Right cardiac atrium (tissue), 5 donors: ENCODE measurements around the gene AGBL1. TPM values are rescaled to one million over a fixed set of nuclear protein-coding genes. Genes with fewer than 3 reads are reported as not detected.

Experiments
- ATAC-seq, 2 donors: fragments of 200-7000 bp; cut with Tn5 transposase; one replicate each; pipeline versions ENCODE4 v1.8.0 to v1.9.1; 2020; ENCODE audit warnings: moderate library complexity in 2 of 2, mild to moderate bottlenecking in 1 of 2
- DNase-seq, 3 donors: peaks; one replicate each; pipeline ENCODE4 v3.0.0-alpha.2; 2020
- H3K27ac ChIP-seq: one replicate; pipeline ENCODE4 v1.5.1; 2013; ENCODE audit warnings: mild to moderate bottlenecking, low read length, control low read depth, moderate library complexity
- H3K27me3 ChIP-seq: one replicate; pipeline ENCODE4 v1.6.1; 2013; ENCODE audit not compliant: control insufficient read depth, insufficient read depth
- H3K4me1 ChIP-seq: one replicate; pipeline ENCODE4 v1.6.1; 2013; ENCODE audit warnings: low read length; ENCODE audit not compliant: control insufficient read depth, insufficient read depth
- H3K4me3 ChIP-seq: one replicate; pipeline ENCODE4 v1.5.1; 2013; ENCODE audit warnings: low read length, control low read depth
- H3K9me3 ChIP-seq: one replicate; pipeline ENCODE4 v1.6.1; 2013; ENCODE audit warnings: low read length; ENCODE audit not compliant: control insufficient read depth
- WGBS: extraction: QIAGEN DNeasy Blood & Tissue Kit; methylation state at CpG from one replicate; pipeline ENCODE4 v1.1.7; 2013; 5-methylcytosine and 5-hydroxymethylcytosine counted together
- intact Hi-C, 4 donors: fragments of 100-400 bp; cut with DNase I; formaldehyde crosslinking; loops; one replicate each; pipeline versions ENCODE4 v1.11.0 to v1.14.0; 2022 to 2023
- polyA plus RNA-seq: library from polyadenylated mRNA; stranded (reverse); fragments of 200-250 nt; gene quantifications from one replicate; pipeline ENCODE4 v1.2.3, GENCODE V29; 2013
- total RNA-seq, 4 donors: library from RNA; stranded (reverse); fragmentation: NEBNext Ultra II Directional; extraction: Animal tissue kit (Norgen Biotek cat#: 25700); gene quantifications; one replicate each; pipeline ENCODE4 v1.2.1, GENCODE V29; 2021
- donor health status: healthy with polysubstance abuse.
- donor health status: DM: no; HTN: yes; CAD: no.
- donor health status: DM: no; HTN: no; CAD: no.
- donor health status: DM: no; HTN: yes; CAD: no; lungs with severe emphysema.
- donor health status: DM: yes; HTN: yes; CAD: no.

Gene AGBL1
- total and polyA plus RNA-seq, 5 donors = not detected

DNA sequence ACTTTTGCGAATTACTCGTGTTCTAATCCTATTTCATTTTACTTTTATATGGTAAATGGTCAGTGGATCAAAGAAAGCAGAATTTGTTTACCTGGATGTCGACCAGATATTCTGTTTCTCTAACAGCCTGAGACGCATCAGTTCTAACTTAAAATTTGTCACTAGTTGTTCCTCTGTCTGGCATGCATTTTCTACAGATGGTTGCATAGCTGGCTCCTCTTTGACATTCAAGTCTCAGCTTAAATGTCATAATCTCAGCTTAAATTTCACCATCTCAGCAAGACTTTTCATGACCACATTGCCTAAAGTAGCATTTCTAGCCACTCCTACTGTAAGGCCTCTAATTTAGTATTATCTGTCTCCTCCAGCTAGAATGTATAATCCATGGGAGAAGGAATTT lies 609.3 kb downstream of the AGBL1 start:
- Histone ChIP-seq H3K27me3 (no peaks in the 10 kb centered on the region), H3K27ac (no peak overlapping the region), H3K4me1 (no peaks in the 10 kb centered on the region), H3K4me3 (no peak overlapping the region), H3K9me3 (no peaks in the 10 kb centered on the region)
- WGBS = 74% methylated on average over 4 of the region's 4 CpGs
- DNase-seq = no peak
- intact Hi-C loops = no loop called here
- no peak for ATAC-seq

DNA sequence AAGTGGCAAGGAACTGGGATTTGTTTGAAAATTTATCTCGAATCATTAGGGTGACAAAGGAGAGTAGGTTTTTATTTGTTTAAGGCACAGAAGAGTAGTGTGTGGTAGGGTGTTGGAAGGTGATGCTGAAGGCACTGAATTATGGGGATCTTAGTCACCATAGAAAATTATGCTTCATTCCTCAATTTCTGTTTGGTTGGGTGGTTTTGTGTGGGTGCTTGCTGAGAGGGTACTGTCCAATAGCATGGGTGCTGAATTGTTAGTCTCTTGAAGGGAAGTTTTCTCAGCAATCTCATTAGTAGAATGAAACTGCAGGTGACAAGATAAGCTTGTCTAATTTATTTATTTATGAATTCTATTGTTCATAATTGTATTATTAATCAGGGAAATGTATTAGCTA lies 610.9 kb downstream of the AGBL1 start:
- Histone ChIP-seq H3K9me3 (no peaks in the 10 kb centered on the region), H3K4me3 (no peak overlapping the region), H3K27me3 (no peaks in the 10 kb centered on the region), H3K27ac (no peak overlapping the region), H3K4me1 (no peaks in the 10 kb centered on the region)
- WGBS = 79% methylated on average over 1 of the region's 1 CpG
- peak in 1 of 3 donors; percentile 0 for DNase-seq
- no peak for ATAC-seq
- intact Hi-C loops = loop anchor here in 1 of 4 donors (10.0 kb wide), 1 partner anchor 56 kb away; no protein-coding TSS in a partner anchor

DNA sequence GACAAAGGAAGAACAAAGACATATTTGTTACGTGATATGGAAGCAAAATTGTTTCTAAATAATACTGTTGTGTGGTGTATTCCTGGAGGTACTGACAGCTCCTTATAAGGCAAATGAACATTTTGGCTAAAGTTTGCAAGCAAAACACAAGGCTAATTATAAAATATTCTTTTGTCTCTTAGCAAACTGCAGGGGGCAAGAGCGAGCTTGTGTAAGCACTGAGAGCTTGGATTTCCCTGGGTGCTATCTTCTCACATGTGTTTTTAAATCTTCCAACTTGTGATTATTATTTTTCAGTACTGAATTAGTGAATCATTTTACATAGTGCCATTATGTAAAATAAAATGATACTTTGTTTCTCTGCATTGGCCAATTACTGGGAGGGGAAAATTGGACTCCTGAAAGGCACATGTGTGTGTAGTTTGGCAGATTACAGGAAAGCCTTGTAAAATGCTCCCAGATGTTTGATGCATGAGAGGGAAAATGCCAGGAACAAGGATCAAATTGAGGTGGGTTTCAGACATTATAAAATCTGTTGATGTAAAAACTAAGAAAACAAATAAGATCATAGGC lies 611.5 kb downstream of the AGBL1 start:
- H3K27me3 ChIP-seq = no peaks in the 10 kb centered on the region
- ATAC-seq (no peak), DNase-seq (peak in 1 of 3 donors; percentile 4)
- H3K4me1 ChIP-seq = no peaks in the 10 kb centered on the region
- H3K9me3 ChIP-seq = no peaks in the 10 kb centered on the region
- 33% methylated on average over 2 of the region's 2 CpGs for WGBS
- no peak overlapping the region for H3K27ac ChIP-seq
- intact Hi-C loops = loop anchor here in 1 of 4 donors (10.0 kb wide), 1 partner anchor 56 kb away; no protein-coding TSS in a partner anchor
- no peak overlapping the region for H3K4me3 ChIP-seq

DNA sequence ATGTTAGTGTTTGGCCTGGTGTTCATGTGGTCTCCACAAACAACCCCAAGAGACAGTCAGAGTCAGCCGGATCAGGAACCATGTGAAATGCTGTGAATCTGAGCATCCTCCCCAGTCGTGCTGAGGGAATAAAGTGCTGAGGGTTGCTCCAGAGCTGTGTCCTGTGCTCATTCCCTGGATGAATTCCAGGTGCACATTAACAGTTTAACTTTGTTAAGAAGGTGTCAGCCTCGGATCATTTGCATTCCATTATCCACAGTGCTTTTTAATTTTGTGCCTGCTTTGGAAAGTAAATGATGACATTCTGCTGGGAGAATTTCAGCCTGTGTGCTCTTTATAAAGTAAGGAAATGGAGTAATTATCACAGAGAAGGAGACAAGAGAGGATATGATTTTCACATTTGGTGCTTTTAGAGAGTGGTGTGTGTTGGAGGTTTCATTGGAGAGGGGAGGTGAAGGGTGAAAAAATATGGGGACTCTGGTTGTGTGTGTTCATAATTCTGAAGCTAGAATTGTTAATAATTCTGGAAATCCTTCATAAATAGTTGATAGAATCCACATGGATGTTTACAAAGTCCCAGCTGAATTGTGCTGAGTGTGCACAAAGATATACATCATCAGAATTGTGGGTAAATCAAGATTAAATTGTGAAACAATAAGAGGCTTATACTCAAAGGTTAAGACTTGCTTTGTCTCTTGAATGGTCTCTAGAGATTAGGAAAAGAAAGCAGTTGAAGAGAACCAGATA lies 621.4 kb downstream of the AGBL1 start:
- H3K9me3 ChIP-seq = no peaks in the 10 kb centered on the region
- no peak overlapping the region for H3K27ac ChIP-seq
- no peak overlapping the region for H3K4me3 ChIP-seq
- no peaks in the 10 kb centered on the region for H3K4me1 ChIP-seq
- no peak for ATAC-seq
- H3K27me3 ChIP-seq = no peaks in the 10 kb centered on the region
- 40% methylated on average over 3 of the region's 3 CpGs for WGBS
- no peak for DNase-seq
- intact Hi-C loops = no loop called here

DNA sequence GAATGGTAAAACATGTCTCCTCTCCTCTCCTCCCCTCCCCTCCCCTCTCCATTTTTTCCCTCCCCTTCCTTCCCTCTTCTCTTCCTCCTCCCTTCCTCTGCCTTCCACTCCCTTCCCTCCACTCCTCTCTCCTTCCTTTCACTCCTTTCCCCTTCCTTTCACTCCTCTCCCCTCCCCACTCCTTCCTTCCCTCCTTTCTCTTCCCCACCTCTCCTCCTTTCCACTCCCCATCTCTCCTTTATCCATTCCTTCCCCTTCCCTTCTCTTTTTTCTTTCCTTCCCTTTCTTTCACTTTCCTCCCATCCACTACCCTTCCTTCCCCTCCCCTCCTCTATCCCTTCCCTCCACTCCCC lies 621.9 kb downstream of the AGBL1 start:
- intact Hi-C loops = no loop called here

DNA sequence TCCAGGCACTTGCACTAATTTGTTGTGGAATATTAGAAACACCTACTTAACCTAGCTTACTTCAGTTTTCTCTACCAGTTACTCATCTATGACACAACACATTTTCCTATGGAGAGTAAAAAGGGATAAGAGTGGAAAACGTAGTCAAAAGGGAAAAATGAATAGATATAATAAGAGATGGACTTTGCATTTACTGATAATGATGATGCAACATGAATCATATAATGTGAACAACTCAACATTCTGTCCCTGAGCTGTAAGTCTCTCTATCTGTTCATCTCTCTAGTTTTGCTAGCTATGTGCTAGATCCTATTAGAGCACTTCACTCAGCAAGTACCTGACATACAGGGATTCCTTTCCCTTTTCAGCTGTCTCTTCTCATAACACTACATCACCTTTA lies 627.1 kb downstream of the AGBL1 start:
- H3K4me1 ChIP-seq = no peaks in the 10 kb centered on the region
- H3K4me3 ChIP-seq = no peak overlapping the region
- no peak for ATAC-seq
- H3K27me3 ChIP-seq = no peaks in the 10 kb centered on the region
- intact Hi-C loops = no loop called here
- DNase-seq = no peak
- no peak overlapping the region for H3K27ac ChIP-seq
- H3K9me3 ChIP-seq = no peaks in the 10 kb centered on the region
- 41% methylated on average over 1 of the region's 1 CpG for WGBS

More for the DNA sequence above, 621.9 kb downstream of the AGBL1 start:
- DNase-seq (no peak), ATAC-seq (no peak)
- no peaks in the 10 kb centered on the region for H3K27me3 ChIP-seq
- H3K27ac ChIP-seq = no peak overlapping the region
- H3K9me3 ChIP-seq = no peaks in the 10 kb centered on the region
- no peaks in the 10 kb centered on the region for H3K4me1 ChIP-seq
- no peak overlapping the region for H3K4me3 ChIP-seq

DNA sequence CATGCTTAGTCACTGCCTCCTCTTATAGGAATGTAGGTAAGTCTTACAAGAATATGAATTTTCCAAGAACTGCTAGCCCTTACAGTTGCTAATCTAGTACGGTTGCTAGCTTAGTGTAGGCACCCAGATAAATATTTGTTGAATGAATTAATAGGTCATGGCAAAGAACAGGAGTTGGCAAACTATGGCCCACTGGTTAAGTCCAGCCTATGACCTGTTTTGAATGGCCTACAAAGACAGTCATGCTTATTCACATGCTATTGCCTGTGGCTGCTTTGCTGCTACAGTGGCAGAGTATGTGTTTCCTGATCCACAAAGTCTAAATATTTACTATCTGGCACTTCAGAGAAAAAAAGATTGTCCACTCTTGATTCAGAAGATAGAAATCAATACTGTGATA lies 631.8 kb downstream of the AGBL1 start:
- H3K4me1 ChIP-seq = no peaks in the 10 kb centered on the region
- intact Hi-C loops = no loop called here

DNA sequence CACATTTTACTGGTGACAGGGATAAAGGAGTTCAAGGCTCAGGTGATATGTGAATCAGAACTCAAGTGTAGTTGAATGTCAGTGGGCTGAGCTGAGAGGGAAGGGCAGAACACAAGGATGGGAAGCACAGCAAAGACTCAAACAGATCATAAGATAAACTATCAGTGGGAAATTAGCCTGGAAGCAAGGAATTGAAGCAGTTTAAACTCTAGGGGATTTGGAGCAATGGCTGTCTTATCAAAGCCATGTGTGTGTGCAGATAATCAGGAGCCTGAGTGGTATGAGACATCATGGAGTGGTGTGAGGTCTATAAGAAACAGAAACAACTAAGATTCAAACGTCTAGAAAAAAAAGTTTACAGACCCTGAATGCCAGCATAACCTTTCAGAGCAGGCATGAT lies 634.6 kb downstream of the AGBL1 start:
- no peak overlapping the region for H3K27ac ChIP-seq
- no peaks in the 10 kb centered on the region for H3K9me3 ChIP-seq
- no peak for ATAC-seq
- no peak overlapping the region for H3K4me3 ChIP-seq
- H3K27me3 ChIP-seq = no peaks in the 10 kb centered on the region
- DNase-seq = no peak
- H3K4me1 ChIP-seq = no peaks in the 10 kb centered on the region
- intact Hi-C loops = no loop called here
- 7% methylated on average over 1 of the region's 1 CpG for WGBS

More for the DNA sequence above, 631.8 kb downstream of the AGBL1 start:
- Histone ChIP-seq H3K27ac (no peak overlapping the region), H3K4me3 (no peak overlapping the region), H3K27me3 (no peaks in the 10 kb centered on the region), H3K9me3 (no peaks in the 10 kb centered on the region)
- ATAC-seq (no peak), DNase-seq (no peak)
- 89% methylated on average over 1 of the region's 1 CpG for WGBS

DNA sequence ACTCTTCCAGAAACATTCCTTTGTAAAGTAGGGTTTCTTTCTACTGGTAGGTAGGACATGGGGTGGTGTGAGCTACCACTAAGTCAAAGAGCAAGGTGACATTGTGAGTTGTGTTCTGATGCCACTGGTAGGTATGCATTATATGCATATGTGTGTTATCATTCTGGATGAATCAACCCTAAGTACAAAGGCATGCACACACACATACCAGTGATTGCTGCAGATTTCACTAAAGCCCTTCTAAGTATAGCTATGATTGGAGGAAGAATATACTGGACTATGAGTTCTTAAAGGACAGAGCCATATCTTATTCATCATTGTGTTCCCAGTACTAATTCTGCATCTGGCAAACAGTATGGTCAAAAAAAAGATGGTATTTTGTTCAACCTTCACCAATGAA lies 646.0 kb downstream of the AGBL1 start:
- H3K27ac ChIP-seq = no peak overlapping the region
- no peaks in the 10 kb centered on the region for H3K4me1 ChIP-seq
- DNase-seq (no peak), ATAC-seq (no peak)
- no peaks in the 10 kb centered on the region for H3K27me3 ChIP-seq
- no peak overlapping the region for H3K4me3 ChIP-seq
- H3K9me3 ChIP-seq = no peaks in the 10 kb centered on the region
- intact Hi-C loops = no loop called here

DNA sequence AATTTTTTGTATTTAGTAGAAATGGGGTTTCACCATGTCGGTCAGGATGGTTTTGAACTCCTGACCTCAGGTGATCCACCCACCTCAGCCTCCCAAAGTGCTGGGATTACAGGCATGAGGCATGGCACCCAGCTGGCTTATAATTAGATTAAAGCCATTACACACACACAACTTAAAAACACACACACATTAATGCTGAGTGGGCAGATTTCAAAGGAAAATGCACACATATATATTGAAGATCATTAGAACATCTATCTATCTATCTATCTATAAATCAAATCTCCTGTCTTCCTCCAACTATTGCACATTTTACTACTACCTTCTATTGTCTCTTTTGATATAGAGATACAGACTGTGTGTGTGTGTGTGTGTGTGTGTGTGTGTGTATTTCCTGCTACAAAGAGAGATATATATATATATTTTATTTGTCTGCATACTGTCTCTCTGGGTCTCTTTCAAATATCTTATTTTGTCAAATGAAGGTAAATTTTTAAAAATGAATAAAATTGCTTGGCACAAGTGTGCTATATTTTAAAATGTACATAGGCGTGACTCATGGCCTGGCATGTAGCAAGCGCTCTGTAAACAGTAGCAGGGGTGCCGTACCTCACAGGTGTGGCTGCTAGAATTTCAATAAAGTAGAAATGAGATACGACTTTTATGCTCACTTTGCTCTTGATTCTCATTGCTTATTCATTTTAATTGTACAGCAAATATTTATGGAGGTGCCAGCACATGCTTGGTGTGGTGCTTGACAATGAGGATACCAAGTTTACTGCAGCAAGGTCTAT lies 655.8 kb downstream of the AGBL1 start:
- 80% methylated on average over 5 of the region's 5 CpGs for WGBS
- Histone ChIP-seq H3K4me3 (no peak overlapping the region), H3K9me3 (no peaks in the 10 kb centered on the region), H3K27ac (no peak overlapping the region), H3K27me3 (no peaks in the 10 kb centered on the region), H3K4me1 (no peaks in the 10 kb centered on the region)
- intact Hi-C loops = no loop called here
- DNase-seq (no peak), ATAC-seq (no peak)

DNA sequence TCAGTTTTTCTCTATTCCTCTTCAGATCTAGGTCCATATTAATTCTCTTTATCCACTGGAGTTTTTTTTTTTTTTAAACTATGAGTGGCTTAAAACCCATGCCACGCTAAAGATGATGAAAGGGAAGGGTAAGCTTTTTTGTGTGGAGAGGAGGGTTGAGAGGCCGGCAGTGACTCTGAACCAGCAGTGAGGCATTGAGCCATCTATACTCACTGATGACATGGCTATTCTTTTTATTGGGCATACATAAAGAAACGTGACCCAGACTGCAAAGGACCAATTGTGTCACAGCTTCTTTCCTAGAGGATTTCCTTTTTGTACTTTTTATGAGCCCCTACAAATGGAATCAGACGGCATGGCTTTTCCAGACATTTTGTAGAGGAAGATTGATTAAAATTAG lies 662.2 kb downstream of the AGBL1 start:
- Histone ChIP-seq H3K9me3 (no peaks in the 10 kb centered on the region), H3K4me3 (no peak overlapping the region), H3K4me1 (no peaks in the 10 kb centered on the region), H3K27ac (no peak overlapping the region), H3K27me3 (no peaks in the 10 kb centered on the region)
- DNase-seq (no peak), ATAC-seq (no peak)
- intact Hi-C loops = no loop called here
- WGBS = 65% methylated on average over 4 of the region's 4 CpGs
